ENCODE results near the gene TRIM39.
"Not testable (repeated sequence)": the region's sequence is repeated elsewhere in the genome, so short reads cannot be mapped to it uniquely, and the experiment has no call there.

- TF ChIP-seq MYNN (tag by site-specific recombination; IDR thresholded peaks at IDR 0.05; ENCODE audit: borderline replicate concordance); PBX3 (CRISPR knock-in tag; IDR thresholded peaks at IDR 0.05); ZNF776 (tag by site-specific recombination; IDR thresholded peaks at IDR 0.05; ENCODE audit: borderline replicate concordance); ZBTB49 (tag by site-specific recombination; IDR thresholded peaks at IDR 0.05; ENCODE audit: low read depth): not testable (repeated sequence)
- TF ChIP-seq, protein P1, sequence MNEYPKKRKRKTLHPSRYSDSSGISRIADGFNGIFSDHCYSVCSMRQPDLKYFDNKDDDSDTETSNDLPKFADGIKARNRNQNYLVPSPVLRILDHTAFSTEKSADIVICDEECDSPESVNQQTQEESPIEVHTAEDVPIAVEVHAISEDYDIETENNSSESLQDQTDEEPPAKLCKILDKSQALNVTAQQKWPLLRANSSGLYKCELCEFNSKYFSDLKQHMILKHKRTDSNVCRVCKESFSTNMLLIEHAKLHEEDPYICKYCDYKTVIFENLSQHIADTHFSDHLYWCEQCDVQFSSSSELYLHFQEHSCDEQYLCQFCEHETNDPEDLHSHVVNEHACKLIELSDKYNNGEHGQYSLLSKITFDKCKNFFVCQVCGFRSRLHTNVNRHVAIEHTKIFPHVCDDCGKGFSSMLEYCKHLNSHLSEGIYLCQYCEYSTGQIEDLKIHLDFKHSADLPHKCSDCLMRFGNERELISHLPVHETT (tag by site-specific recombination; IDR thresholded peaks at IDR 0.05) = not testable (repeated sequence)
These were observed 45.7 kb upstream of the TRIM39 start for GRCh38 chr6:30280988-30281387.
